NCI-H1105 treated with DMSO at 0.1 percent for 48 hours (cell line): Measurements from ENCODE around the gene TBC1D3B.
"Not testable (repeated sequence)": the region's sequence is repeated elsewhere in the genome, so short reads cannot be mapped to it uniquely, and the experiment has no call there.

ENCODE experiments used
- DNase-seq: peaks from one replicate; lab custom pipeline; 2025; lab: John Stamatoyannopoulos, UW

TBC1D3B gene

GRCh38 chr17:36181446-36182175 lies 5.2 kb upstream of the TBC1D3B start:
- not testable (repeated sequence) for DNase-seq

- DNase-seq, result not testable (repeated sequence)
Measured at GRCh38 chr17:36168836-36169235, 7.6 kb downstream of the TBC1D3B start.

DNA sequence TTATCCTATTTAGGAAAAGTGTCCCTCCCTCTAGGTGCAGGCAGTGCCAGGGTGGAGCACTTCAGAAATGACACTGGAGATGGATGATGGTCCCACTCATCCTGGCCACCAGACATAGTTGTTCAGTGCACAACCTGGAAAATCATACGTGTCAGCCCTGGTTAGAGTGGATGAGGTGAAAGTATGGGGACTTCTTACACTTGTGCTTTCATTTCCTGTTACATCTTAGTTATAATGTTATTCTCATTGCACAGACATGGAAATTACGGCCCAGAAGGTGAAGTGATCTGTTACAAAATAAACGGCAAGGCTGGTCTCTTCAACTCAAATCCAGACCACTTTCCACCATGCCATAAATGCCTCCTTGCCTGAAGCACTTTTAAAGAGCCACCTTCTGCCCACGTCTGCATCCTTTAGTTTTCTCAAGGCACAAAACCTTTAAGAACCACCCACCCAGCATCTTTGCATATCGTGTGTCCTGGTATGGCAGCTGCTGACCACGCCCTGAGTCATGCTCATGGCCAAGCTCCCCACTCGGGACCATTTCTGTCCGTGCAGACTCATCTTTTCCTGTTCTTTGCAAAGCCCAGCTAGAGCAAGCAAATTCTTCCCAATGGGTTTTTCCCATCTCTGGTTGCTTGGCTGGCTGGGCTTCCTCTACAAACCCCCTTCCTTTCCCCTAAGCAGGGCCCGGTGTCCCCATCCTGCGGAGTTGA lies 22.4 kb downstream of the TBC1D3B start:
- DNase-seq, result no peak

GRCh38 chr17:36152639-36153120 lies 23.8 kb downstream of the TBC1D3B start:
- DNase-seq, result no peak

DNA sequence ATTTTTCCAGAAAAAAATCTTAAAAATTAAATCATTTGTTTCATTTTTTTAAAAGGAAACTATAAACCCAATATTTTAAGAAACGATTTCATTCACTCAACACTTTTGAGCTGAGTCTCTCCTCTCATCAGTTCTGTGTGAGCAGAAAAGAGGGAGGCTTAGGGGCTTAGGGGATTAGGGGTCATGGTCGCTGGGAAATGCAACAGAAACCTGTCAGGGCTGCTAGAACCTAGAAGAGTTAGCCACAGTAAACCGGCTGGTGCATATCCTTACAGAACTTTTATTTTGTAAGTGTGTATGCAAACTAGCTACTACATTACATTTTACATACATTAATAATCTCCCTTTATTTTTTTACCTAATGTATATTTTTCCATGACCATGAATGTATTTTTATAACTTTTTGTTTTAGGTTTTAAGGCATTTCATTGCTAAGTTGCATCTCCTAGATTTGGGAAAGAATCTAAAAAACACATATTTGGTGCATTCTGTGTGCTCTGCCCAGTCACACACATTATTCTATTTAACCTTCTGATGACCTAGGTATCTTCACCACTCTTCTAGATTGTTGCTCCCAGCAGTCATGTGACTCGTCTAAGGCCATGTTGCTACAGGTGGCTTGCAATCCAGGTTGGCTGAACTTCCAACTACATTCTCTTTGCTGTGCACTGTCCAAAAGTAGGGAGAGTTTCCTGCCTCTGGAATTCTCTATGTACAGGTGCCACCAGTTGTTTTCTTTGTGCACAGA lies 24.4 kb downstream of the TBC1D3B start:
- DNase-seq, result no peak

- no peak for DNase-seq
Measured at GRCh38 chr17:36149296-36149820, 27.1 kb downstream of the TBC1D3B start.

DNA sequence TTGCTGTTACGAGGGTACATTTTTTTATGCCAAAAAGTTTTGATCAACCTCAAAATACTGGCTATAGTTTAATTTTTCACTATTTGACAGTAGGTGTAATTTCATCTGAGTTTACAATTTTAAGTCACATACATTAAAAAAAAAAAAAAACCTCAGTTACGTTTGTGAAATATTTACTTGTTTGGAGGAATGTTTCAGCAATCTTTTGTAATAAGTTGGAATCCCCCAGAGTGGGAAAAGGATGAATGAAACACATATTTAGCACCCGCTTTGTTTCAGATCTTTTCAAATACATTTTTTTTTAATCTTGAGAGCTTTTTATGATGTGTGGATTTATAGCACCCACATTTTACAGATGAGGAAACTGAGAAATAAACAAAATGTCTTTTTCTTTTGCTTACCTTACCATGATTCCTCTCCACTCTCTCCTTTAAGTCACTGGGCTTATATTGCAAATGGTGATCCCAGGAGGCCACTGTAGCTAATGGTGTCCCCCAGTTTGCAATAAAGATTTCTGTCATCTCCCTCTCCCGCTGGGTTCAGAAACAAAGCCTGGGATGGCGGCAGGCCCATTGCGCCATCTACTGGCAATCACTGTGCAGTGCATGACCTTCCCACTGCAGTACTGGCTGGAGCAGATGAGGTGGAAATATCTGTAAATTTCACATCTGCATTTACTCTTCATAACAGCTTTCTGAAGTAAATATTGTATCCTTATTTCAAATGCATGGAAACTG lies 27.7 kb downstream of the TBC1D3B start:
- peak; percentile 56 for DNase-seq

- no peak for DNase-seq
Measured at GRCh38 chr17:36147601-36148000, 28.8 kb downstream of the TBC1D3B start.

- no peak for DNase-seq
Measured at GRCh38 chr17:36144981-36145729, 31.3 kb downstream of the TBC1D3B start.

DNA sequence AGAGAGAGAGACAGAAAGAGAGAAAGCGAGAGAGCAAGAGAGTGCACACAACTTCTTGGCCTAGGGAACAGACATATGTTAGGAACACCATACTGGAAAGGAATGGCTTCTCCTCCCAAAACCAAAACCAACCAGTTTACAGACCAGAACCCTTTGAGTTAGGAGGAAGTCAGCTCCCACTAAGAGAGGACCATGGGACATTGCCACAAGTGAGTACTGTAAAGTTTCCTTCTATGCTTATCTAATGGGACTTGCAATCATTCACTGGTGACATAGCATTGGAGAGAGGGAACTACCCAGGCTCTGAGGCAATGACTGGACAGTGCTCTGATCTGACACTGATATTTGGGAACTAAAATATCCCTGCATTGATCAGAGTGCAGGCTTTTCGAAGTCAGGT lies 32.4 kb downstream of the TBC1D3B start:
- DNase-seq, result no peak

- DNase-seq, result no peak
Measured at GRCh38 chr17:36142806-36143205, 33.6 kb downstream of the TBC1D3B start.

GRCh38 chr17:36142235-36142634 lies 34.2 kb downstream of the TBC1D3B start:
- DNase-seq, result no peak

GRCh38 chr17:36136439-36136838 lies 40.0 kb downstream of the TBC1D3B start:
- DNase-seq, result no peak

DNA sequence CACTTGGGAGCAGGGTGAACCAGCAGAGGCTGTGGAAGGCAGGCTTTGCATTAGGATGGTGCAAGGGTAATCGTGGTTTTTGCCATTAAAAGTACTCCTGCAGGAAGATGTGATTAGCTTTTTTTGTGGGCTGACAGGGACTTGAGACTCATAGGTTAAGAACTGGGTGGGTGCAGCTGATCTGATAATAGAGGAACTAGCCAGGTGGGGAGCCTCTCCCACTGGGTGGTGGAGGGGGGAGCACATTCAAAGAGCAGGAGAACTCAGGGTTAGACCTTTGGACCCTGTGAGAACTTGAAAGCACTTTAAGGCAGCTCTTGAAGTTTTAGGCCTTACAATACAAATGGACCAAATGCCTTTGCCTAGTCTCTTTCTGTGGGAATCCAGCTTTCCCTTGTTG lies 40.4 kb downstream of the TBC1D3B start:
- no peak for DNase-seq

DNA sequence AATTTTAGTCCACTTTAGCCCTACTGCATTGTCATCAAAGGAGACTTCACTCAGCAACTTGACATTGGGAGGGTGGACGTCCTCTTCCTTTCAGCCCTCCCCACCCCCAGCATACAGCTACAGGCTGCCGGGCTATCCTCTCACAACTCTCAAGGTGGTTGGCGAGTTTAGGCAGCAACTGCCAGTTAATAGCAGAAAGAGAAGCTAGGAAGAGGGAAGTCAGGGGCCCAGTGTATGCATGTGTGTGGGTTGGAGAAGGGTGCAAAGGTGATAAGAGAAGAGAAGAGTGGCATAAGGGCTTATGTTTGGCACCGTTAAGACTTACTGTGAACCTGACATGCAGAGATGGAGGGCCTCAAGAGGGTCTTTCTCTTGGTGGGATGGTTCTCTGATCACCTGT lies 41.0 kb downstream of the TBC1D3B start:
- DNase-seq, result no peak

- DNase-seq, result peak; percentile 41
Measured at GRCh38 chr17:36133602-36134236, 42.7 kb downstream of the TBC1D3B start.

- DNase-seq, result no peak
Measured at GRCh38 chr17:36132421-36132831, 44.0 kb downstream of the TBC1D3B start.

DNA sequence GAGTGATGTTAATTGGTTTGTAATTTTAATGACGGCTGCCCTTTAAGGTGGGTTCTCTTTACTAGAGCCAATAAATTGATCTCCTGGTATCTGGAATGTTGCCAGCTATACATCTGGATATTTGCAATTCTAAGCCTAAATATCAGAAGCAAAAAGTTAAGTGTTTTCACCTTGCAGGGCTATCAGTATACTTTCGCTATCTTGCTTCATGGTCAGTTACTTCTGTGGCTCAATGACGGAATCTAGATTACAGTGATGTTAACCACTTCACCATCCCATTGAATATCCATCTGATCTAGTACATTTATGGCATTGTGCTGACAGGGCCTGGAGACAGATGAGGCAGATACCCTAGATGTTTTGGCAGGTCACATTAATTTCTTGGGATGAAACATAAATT lies 44.5 kb downstream of the TBC1D3B start:
- no peak for DNase-seq

DNA sequence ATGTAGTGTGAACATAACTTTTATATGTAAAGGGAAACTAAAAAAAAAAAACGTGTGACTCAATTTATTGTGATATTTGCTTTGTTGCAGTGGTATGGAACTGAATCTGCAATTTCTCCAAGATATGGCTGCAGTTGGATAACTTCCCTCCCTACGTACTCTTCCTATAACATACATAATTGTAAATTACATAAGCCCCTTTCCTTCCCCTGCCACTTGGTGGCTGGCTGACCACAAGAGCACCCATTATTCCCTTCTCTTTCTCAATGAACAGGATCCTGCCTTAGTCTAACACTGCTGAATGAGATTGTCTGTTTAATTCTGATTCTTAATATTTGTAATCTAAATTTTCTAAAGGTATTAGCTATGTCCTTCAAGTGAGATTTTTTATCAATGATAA lies 45.0 kb downstream of the TBC1D3B start:
- no peak for DNase-seq

DNA sequence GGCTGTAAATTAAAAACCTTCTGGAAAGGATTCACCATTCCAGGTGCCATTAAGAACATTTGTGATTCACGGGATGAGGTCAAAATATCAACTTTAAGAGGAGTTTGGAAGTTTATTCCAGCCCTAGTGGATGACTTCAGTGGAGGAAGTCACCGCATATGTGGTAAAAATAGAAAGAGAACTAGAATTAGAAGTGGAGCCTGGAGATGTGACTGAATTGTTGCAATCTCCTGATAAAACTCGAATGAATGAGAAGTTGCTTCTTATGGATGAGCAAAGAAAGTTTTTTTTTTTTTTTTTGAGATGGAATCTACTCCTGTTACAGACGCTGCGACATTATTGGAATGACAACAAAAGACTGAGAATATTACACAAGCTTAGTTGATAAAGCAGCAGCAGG lies 46.1 kb downstream of the TBC1D3B start:
- DNase-seq, result no peak

GRCh38 chr17:36129616-36130015 lies 46.8 kb downstream of the TBC1D3B start:
- no peak for DNase-seq
